SK-N-SH (cell line): ENCODE results near the gene INHBE. TPM values are rescaled to one million over a fixed set of nuclear protein-coding genes. Genes with fewer than 3 reads are reported as not detected.

ENCODE experiments used
- CTCF ChIA-PET: fragments of 300-600, 350-600 bp; formaldehyde crosslinking; extraction: SDS; loops from one replicate; lab custom pipeline; 2021; lab: Yijun Ruan, JAX
- POLR2A ChIA-PET: fragments of 350-600 bp; sonication (Branson Sonifier 250); formaldehyde crosslinking; extraction: SDS; loops from one replicate; lab custom pipeline; 2020; ENCODE audit warnings: antibody characterized with exemption, inconsistent platforms; lab: Yijun Ruan, JAX
- DNase-seq: peaks from one replicate; pipeline ENCODE4 v3.0.0; 2012
- H2AFZ ChIP-seq: fragments of 200-600 bp; sonication (generic); 2 replicates; pipeline ENCODE4 v1.8.1; 2016; ENCODE audit warnings: antibody characterized with exemption, mild to moderate bottlenecking, low read depth
- H3F3A ChIP-seq: fragments of 200-600 bp; sonication (generic); replicated peaks from 2 replicates; pipeline ENCODE3; 2016; ENCODE audit warnings: antibody characterized with exemption, mild to moderate bottlenecking; ENCODE audit not compliant: insufficient read depth
- H3K27ac ChIP-seq, 2 experiments: fragments of 200-500 bp in 1 of 2; fragments of 200-600 bp in 1 of 2; sonication (Bioruptor generic) in 1 of 2; sonication (generic), shearing (Covaris generic) in 1 of 2; 2 replicates each; pipeline versions ENCODE4 v1.5.1 to v1.6.1; 2014 to 2016; ENCODE audit warnings: low read depth in 2 of 2, inconsistent platforms in 1 of 2, low read length in 1 of 2, mild to moderate bottlenecking in 1 of 2, mixed read lengths in 1 of 2
- H3K27me3 ChIP-seq: fragments of 200-600 bp; sonication (generic), shearing (Covaris generic); 2 replicates; pipeline ENCODE4 v1.6.1; 2016; ENCODE audit warnings: mixed run types; ENCODE audit not compliant: insufficient read depth
- H3K36me3 ChIP-seq, 2 experiments: fragments of 200-500 bp in 1 of 2; fragments of 200-600 bp in 1 of 2; sonication (Bioruptor generic) in 1 of 2; sonication (generic) in 1 of 2; replicated peaks in 1 of 2; 2 replicates each; pipeline versions ENCODE3 to v1.5.1; 2014 to 2016; ENCODE audit warnings: low read length in 1 of 2, mild to moderate bottlenecking in 1 of 2; ENCODE audit not compliant: insufficient read depth in 2 of 2, control insufficient read depth in 1 of 2
- H3K4me1 ChIP-seq, 2 experiments: fragments of 200-500 bp in 1 of 2; fragments of 200-600 bp in 1 of 2; sonication (Bioruptor generic) in 1 of 2; sonication (generic), shearing (Covaris generic) in 1 of 2; 2 replicates each; pipeline versions ENCODE4 v1.5.1 to v1.6.1; 2014 to 2016; ENCODE audit warnings: low read depth in 1 of 2, low read length in 1 of 2, mixed run types in 1 of 2; ENCODE audit not compliant: insufficient read depth in 2 of 2, control insufficient read depth in 1 of 2
- H3K4me2 ChIP-seq: fragments of 200-600 bp; sonication (generic), shearing (Covaris generic); 2 replicates; pipeline ENCODE4 v1.6.1; 2017; ENCODE audit warnings: mixed run types
- H3K4me3 ChIP-seq, 2 experiments: fragments of 200-500 bp in 1 of 2; fragments of 200-600 bp in 1 of 2; sonication (Bioruptor generic) in 1 of 2; sonication (generic), shearing (Covaris generic) in 1 of 2; 2 replicates each; pipeline versions ENCODE4 v1.5.1 to v1.8.1; 2014 to 2016; ENCODE audit warnings: low read depth in 2 of 2, inconsistent platforms in 1 of 2, low read length in 1 of 2, mild to moderate bottlenecking in 1 of 2, mixed read lengths in 1 of 2, moderate library complexity in 1 of 2
- H3K79me2 ChIP-seq: fragments of 200-600 bp; sonication (generic); 2 replicates; pipeline ENCODE4 v1.8.1; 2017; ENCODE audit warnings: mild to moderate bottlenecking; ENCODE audit not compliant: insufficient read depth
- H3K9ac ChIP-seq: fragments of 200-600 bp; sonication (generic); 2 replicates; pipeline ENCODE4 v1.6.1; 2017; ENCODE audit warnings: mixed run types
- H3K9me2 ChIP-seq: fragments of 200-600 bp; sonication (generic); 2 replicates; pipeline ENCODE4 v1.6.1; 2017; ENCODE audit warnings: mixed run types
- H3K9me3 ChIP-seq: fragments of 200-600 bp; sonication (generic); 2 replicates; pipeline ENCODE4 v1.6.1; 2017; ENCODE audit warnings: mixed run types, mild to moderate bottlenecking, moderate library complexity
- H4K20me1 ChIP-seq: fragments of 200-600 bp; sonication (generic); 2 replicates; pipeline ENCODE4 v1.6.1; 2017; ENCODE audit warnings: mild to moderate bottlenecking, mixed run types; ENCODE audit not compliant: insufficient read depth
- CHD2 ChIP-seq: fragments of 150-350 bp; IDR thresholded peaks from 2 replicates; pipeline ENCODE4 v1.6.1; 2018; ENCODE audit warnings: low read length; ENCODE audit not compliant: partially characterized antibody
- EP300 ChIP-seq, 2 experiments: IDR thresholded peaks; 2 replicates each; pipeline versions ENCODE4 v1.4.0 to v1.6.1; 2012; ENCODE audit warnings: borderline replicate concordance in 1 of 2, low read depth in 1 of 2, low read length in 1 of 2
- FOSL2 ChIP-seq: IDR thresholded peaks from 2 replicates; pipeline ENCODE4 v1.4.0; 2012; ENCODE audit warnings: low read depth, mild to moderate bottlenecking, moderate library complexity, borderline replicate concordance
- FOXM1 ChIP-seq: IDR thresholded peaks from 2 replicates; pipeline ENCODE4 v1.4.0; 2012; ENCODE audit warnings: low read depth, mild to moderate bottlenecking
- GATA2 ChIP-seq: sonication (generic); formaldehyde crosslinking; IDR thresholded peaks from 2 replicates; pipeline ENCODE4 v1.5.0; 2020; ENCODE audit warnings: mild to moderate bottlenecking, missing genetic modification reagents
- MEF2A ChIP-seq: IDR thresholded peaks from 2 replicates; pipeline ENCODE4 v1.4.0; 2012; ENCODE audit warnings: low read depth, borderline replicate concordance
- MXI1 ChIP-seq: IDR thresholded peaks from 2 replicates; pipeline ENCODE4 v1.6.1; 2012; ENCODE audit warnings: mild to moderate bottlenecking, low read depth, low read length, improper control_type of control experiment
- NRF1 ChIP-seq: IDR thresholded peaks from 2 replicates; pipeline ENCODE4 v1.6.1; 2012; ENCODE audit warnings: low read depth, mild to moderate bottlenecking, low read length
- RAD21 ChIP-seq: IDR thresholded peaks from 2 replicates; pipeline ENCODE4 v1.6.1; 2012; ENCODE audit warnings: mild to moderate bottlenecking, low read length
- RCOR1 ChIP-seq: fragments of 150-350 bp; IDR thresholded peaks from 2 replicates; pipeline ENCODE4 v1.6.1; 2017; ENCODE audit warnings: antibody characterized with exemption, low read length
- REST ChIP-seq: IDR thresholded peaks from 2 replicates; pipeline ENCODE4 v1.6.1; 2012; ENCODE audit warnings: mild to moderate bottlenecking, low read depth, low read length, moderate library complexity
- SIN3A ChIP-seq: IDR thresholded peaks from 2 replicates; pipeline ENCODE4 v1.6.1; 2012; ENCODE audit warnings: low read depth, mild to moderate bottlenecking, low read length, moderate library complexity, borderline replicate concordance
- TAF1 ChIP-seq: IDR thresholded peaks from 2 replicates; pipeline ENCODE4 v1.6.1; 2012; ENCODE audit warnings: low read depth, mild to moderate bottlenecking, low read length, moderate library complexity, borderline replicate concordance
- TEAD4 ChIP-seq: IDR thresholded peaks from 2 replicates; pipeline ENCODE4 v1.4.0; 2012; ENCODE audit warnings: mild to moderate bottlenecking, borderline replicate concordance; ENCODE audit not compliant: insufficient read depth
- USF1 ChIP-seq: IDR thresholded peaks from 2 replicates; pipeline ENCODE4 v1.4.0; 2012; ENCODE audit warnings: low read depth, borderline replicate concordance
- YY1 ChIP-seq: IDR thresholded peaks from 2 replicates; pipeline ENCODE4 v1.4.0; 2012; ENCODE audit warnings: low read depth, mild to moderate bottlenecking
- ZBTB33 ChIP-seq: IDR thresholded peaks from 2 replicates; pipeline ENCODE4 v1.4.0; 2012; ENCODE audit warnings: low read depth, borderline replicate concordance
- WGBS: methylation state at CpG from one replicate; pipeline ENCODE4 v1.1.6; 2017; ENCODE audit warnings: low lambda C conversion rate; 5-methylcytosine and 5-hydroxymethylcytosine counted together
- polyA plus RNA-seq, 3 experiments: library from polyadenylated mRNA; depleted of rRNA; stranded (reverse); fragments of >200 nt; gene quantifications; 2 replicates each; pipeline ENCODE4 v1.2.3, GENCODE V29; 2012
- TF ChIP-seq, protein P1 (sequence below): fragments of 150-350 bp; IDR thresholded peaks from 2 replicates; pipeline ENCODE4 v1.6.1; 2017; ENCODE audit warnings: antibody characterized with exemption, low read length, low read depth, borderline replicate concordance

The INHBE gene
- polyA plus RNA-seq, 1 of the 3 experiments (the other 2 are of a cell fraction), result 0.03 TPM

GRCh38 chr12:57481671-57482070 lies 26.6 kb downstream of the INHBE start (continued):
- TF ChIP-seq ZBTB33, result no peak
- TF ChIP-seq FOSL2, result no peak
- no peak for TF ChIP-seq TEAD4

- Histone ChIP-seq H3K4me3 (no peak overlapping the region), H3K9me2 (no peaks in the 10 kb centered on the region), H3K4me2 (peak overlapping the region; percentile 10; the same call in 1 of the 2 replicates), H4K20me1 (no peaks in the 10 kb centered on the region), H3F3A (peaks cover 5% of the 10 kb centered on the region), H3K4me1 (no peaks in the 10 kb centered on the region; a peak in 1 of 4 replicates), H2AFZ (no peak overlapping the region), H3K9ac (no peak overlapping the region), H3K9me3 (no peaks in the 10 kb centered on the region), H3K79me2 (peaks cover 7% of the 10 kb centered on the region), H3K27ac (no peak overlapping the region), H3K27me3 (no peaks in the 10 kb centered on the region; the same call in 1 of the 2 replicates), H3K36me3 (no peaks in the 10 kb centered on the region)
- no peak for DNase-seq
- TF ChIP-seq, protein P1, sequence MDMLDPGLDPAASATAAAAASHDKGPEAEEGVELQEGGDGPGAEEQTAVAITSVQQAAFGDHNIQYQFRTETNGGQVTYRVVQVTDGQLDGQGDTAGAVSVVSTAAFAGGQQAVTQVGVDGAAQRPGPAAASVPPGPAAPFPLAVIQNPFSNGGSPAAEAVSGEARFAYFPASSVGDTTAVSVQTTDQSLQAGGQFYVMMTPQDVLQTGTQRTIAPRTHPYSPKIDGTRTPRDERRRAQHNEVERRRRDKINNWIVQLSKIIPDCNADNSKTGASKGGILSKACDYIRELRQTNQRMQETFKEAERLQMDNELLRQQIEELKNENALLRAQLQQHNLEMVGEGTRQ, result no peak
- no peak for TF ChIP-seq TAF1
- TF ChIP-seq FOXM1, result no peak
- TF ChIP-seq RCOR1, result no peak
- TF ChIP-seq NRF1, result no peak
- no peak for TF ChIP-seq EP300 (IDR thresholded peaks at IDR 0.05; ENCODE audit: borderline replicate concordance in 1 of 2, low read depth in 1 of 2, low read length in 1 of 2)
- TF ChIP-seq FOSL2, result no peak
- no peak for TF ChIP-seq CHD2
- no peak for TF ChIP-seq RAD21
- TF ChIP-seq GATA2 (CRISPR knock-in tag), result no peak
- no peak for TF ChIP-seq REST
- TF ChIP-seq MXI1, result no peak
- no peak for TF ChIP-seq YY1
- TF ChIP-seq SIN3A, result no peak
- TF ChIP-seq USF1, result no peak
- TF ChIP-seq MEF2A, result no peak
- CTCF ChIA-PET, result interaction anchor here (1.6 kb wide), 1 partner anchor 24 kb away, joined by 3 read pairs; the partner anchor contains the start of gene GLI1
- WGBS, result 68% methylated on average over 5 of the region's 5 CpGs
- POLR2A ChIA-PET, result no interaction called here
Measured at GRCh38 chr12:57483466-57483865, 28.4 kb downstream of the INHBE start.
